Measurements from ENCODE around the gene TTBK2.

GRCh38 chr15:42696626-42697025 lies 224.0 kb downstream of the TTBK2 start:
- TF ChIP-seq CTCF (IDR thresholded peaks at IDR 0.05; ENCODE audit: low read depth, low read length) (no peak), EZH2phosphoT487 (IDR thresholded peaks at IDR 0.05; ENCODE audit: low read depth) (no peak)

All from OCI-LY3 (cell line).